Measurements from ENCODE around the gene ZC3H12C. TPM values are rescaled to one million over a fixed set of nuclear protein-coding genes. Genes with fewer than 3 reads are reported as not detected.

ZC3H12C gene
- total RNA-seq, 2 experiments from 2014 or later = 3.8 to 4.1 TPM

DNA sequence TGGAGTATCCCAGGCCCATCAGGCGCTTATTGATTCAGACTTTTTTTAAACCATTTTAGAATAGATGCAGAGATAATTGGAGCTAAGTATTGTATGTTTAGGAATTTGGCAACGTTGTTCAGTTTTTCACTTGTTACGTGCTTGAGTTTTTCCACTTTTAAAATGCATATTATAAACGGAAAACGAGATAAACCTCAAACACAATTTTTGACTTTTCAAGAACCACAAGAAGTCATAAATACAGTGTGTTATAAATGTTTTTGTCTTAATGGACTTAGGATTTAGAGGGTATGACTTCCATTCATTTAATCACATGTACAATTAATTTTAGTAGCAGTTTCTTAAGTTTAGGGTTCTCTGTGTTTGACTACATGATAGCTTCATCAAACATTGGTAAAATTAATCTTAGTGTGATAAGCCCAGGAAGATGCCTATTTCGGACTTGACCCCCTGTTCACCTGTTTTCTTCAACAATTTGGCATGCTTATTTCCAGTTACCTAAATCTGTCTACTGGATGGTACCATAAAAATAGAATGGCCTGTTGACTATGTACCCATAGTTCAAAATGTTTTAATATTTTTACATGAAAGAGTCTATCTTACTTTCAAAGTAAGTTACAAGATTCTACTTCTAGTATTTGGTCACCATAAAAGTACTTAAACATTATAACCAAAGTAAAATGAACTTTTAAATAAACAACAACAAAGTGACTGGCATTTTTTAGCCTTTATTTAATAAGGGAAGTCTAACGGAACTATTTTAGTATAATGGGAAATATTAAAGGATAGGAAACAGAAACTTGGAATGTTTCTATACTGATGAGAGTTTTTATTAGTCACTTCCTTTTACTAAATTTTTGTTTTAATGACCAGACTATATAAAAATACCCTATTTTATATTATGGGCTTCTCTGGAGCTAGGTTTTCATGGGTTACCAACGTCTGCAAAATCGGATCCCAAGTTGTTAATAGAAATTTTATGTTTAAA, 1.4 kb downstream of the ZC3H12C start:
- Mint-ChIP-seq H3K27me3 (peaks cover 42% of the 10 kb centered on the region), H3K4me3 (peak overlapping the region; percentile 71), H3K27ac (no peak overlapping the region), H3K4me1 (peaks cover 17% of the 10 kb centered on the region), H3K36me3 (ENCODE audit: low read depth) (peaks cover 3% of the 10 kb centered on the region), H3K9me3 (no peaks in the 10 kb centered on the region)
- POLR2A ChIA-PET = no interaction called here
- no peak for DNase-seq
- CTCF ChIA-PET = interaction anchor here (0.7 to 2.5 kb wide), 2 partner anchors 17 to 335 kb away, joined by 3 to 8 read pairs; no protein-coding TSS in a partner anchor

GRCh38 chr11:110095554-110095953, 2.4 kb downstream of the ZC3H12C start:
- Mint-ChIP-seq H3K4me1 (peaks cover 17% of the 10 kb centered on the region), H3K9me3 (no peaks in the 10 kb centered on the region), H3K27ac (no peak overlapping the region), H3K27me3 (peaks cover 42% of the 10 kb centered on the region), H3K4me3 (no peak overlapping the region), H3K36me3 (ENCODE audit: low read depth) (peaks cover 3% of the 10 kb centered on the region)
- CTCF ChIA-PET = no interaction called here
- POLR2A ChIA-PET = no interaction called here
- DNase-seq = no peak

- DNase-seq = no peak
- CTCF ChIA-PET = no interaction called here
- Mint-ChIP-seq H3K27ac (no peak overlapping the region), H3K36me3 (ENCODE audit: low read depth) (peaks cover 3% of the 10 kb centered on the region), H3K4me3 (no peak overlapping the region), H3K27me3 (peaks cover 39% of the 10 kb centered on the region), H3K4me1 (peaks cover 17% of the 10 kb centered on the region), H3K9me3 (no peaks in the 10 kb centered on the region)
- POLR2A ChIA-PET = no interaction called here
Measured at GRCh38 chr11:110096496-110096895, 3.3 kb downstream of the ZC3H12C start.

GRCh38 chr11:110097459-110098012, 4.3 kb downstream of the ZC3H12C start:
- Mint-ChIP-seq H3K4me1 (peaks cover 12% of the 10 kb centered on the region), H3K27ac (no peak overlapping the region), H3K36me3 (ENCODE audit: low read depth) (peaks cover 3% of the 10 kb centered on the region), H3K9me3 (no peaks in the 10 kb centered on the region), H3K27me3 (peaks cover 34% of the 10 kb centered on the region), H3K4me3 (no peak overlapping the region)
- ChIA-PET POLR2A (interaction anchor here (0.6 kb wide), 1 partner anchor 60 kb away, joined by 3 read pairs; no protein-coding TSS in a partner anchor), CTCF (interaction anchor here (0.6 kb wide), 1 partner anchor 1130 kb away, joined by 3 read pairs; no protein-coding TSS in a partner anchor)
- DNase-seq = no peak

DNA sequence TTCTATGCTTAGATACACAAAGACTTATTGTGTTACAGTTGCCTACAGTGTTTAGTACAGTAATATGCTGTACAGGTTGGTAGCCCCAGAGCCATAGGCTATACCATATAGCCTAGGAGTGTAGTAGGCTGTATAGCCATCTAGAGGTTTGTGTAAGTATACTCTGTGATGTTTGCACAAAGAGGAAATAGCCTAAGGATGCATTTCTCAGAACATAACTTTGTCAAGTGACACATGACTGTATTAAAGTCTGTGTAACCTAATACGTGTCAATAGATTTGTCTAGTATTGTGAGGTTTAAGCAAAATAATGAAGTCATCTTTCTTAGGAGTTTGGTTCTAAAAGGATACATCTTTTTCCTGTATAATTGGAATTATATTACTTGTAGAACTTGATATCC, 5.5 kb downstream of the ZC3H12C start:
- H3K9me3 Mint-ChIP-seq = no peaks in the 10 kb centered on the region
- ChIA-PET POLR2A (no interaction called here), CTCF (no interaction called here)
- no peak for DNase-seq
- no peak overlapping the region for H3K27ac Mint-ChIP-seq
- H3K36me3 Mint-ChIP-seq (ENCODE audit: low read depth) = peaks cover 2% of the 10 kb centered on the region
- H3K4me3 Mint-ChIP-seq = no peak overlapping the region
- H3K27me3 Mint-ChIP-seq = peaks cover 35% of the 10 kb centered on the region
- H3K4me1 Mint-ChIP-seq = peaks cover 10% of the 10 kb centered on the region

GRCh38 chr11:110100476-110101240, 7.5 kb downstream of the ZC3H12C start:
- H3K36me3 Mint-ChIP-seq (ENCODE audit: low read depth) = no peaks in the 10 kb centered on the region
- peaks cover 22% of the 10 kb centered on the region for H3K27me3 Mint-ChIP-seq
- no peak for DNase-seq
- H3K27ac Mint-ChIP-seq = no peak overlapping the region
- H3K4me3 Mint-ChIP-seq = no peak overlapping the region
- H3K9me3 Mint-ChIP-seq = no peaks in the 10 kb centered on the region
- ChIA-PET POLR2A (no interaction called here), CTCF (interaction anchor here (1.6 kb wide), 1 partner anchor 154 kb away, joined by 3 read pairs; no protein-coding TSS in a partner anchor)
- peaks cover 2% of the 10 kb centered on the region for H3K4me1 Mint-ChIP-seq

DNA sequence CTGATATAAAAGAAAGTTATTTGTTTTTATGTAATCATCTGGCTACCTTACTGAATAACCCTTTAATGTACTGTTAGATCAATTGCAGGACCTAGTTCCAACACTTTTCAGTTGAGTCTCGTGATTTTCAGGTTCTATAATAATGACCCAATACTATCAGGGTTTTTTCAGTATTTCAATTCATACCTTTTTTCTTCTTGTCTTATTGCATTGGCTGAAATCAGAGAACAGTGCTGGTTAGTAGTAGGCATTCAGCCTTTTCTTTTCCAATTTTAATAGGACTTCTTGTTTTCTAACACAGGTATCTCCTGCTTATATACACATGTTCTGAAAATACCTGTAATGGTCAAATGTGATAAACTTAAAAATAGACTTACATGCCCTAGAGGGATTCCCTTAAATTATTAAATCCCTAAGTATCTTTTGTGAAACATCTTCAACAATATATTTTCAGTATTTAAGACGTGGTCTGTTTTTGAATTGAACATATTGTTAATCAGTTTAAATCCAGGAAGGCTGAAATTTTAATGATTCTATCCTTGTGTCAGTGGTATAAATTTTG, 13.6 kb downstream of the ZC3H12C start:
- H3K4me1 Mint-ChIP-seq = no peaks in the 10 kb centered on the region
- no peaks in the 10 kb centered on the region for H3K36me3 Mint-ChIP-seq (ENCODE audit: low read depth)
- CTCF ChIA-PET = no interaction called here
- H3K27me3 Mint-ChIP-seq = peaks cover 9% of the 10 kb centered on the region
- H3K9me3 Mint-ChIP-seq = no peaks in the 10 kb centered on the region
- H3K4me3 Mint-ChIP-seq = no peak overlapping the region
- POLR2A ChIA-PET = no interaction called here
- DNase-seq = no peak
- no peak overlapping the region for H3K27ac Mint-ChIP-seq

- DNase-seq = no peak
- no peak overlapping the region for H3K27ac Mint-ChIP-seq
- CTCF ChIA-PET = no interaction called here
- no peaks in the 10 kb centered on the region for H3K4me1 Mint-ChIP-seq
- peaks cover 10% of the 10 kb centered on the region for H3K27me3 Mint-ChIP-seq
- POLR2A ChIA-PET = no interaction called here
- H3K36me3 Mint-ChIP-seq (ENCODE audit: low read depth) = no peaks in the 10 kb centered on the region
- no peak overlapping the region for H3K4me3 Mint-ChIP-seq
- no peaks in the 10 kb centered on the region for H3K9me3 Mint-ChIP-seq
Measured at GRCh38 chr11:110110854-110111253, 17.7 kb downstream of the ZC3H12C start.

GRCh38 chr11:110112457-110112856, 19.3 kb downstream of the ZC3H12C start:
- no peak overlapping the region for H3K27ac Mint-ChIP-seq
- no peak for DNase-seq
- POLR2A ChIA-PET = no interaction called here
- CTCF ChIA-PET = no interaction called here
- no peaks in the 10 kb centered on the region for H3K4me1 Mint-ChIP-seq
- no peaks in the 10 kb centered on the region for H3K9me3 Mint-ChIP-seq
- H3K36me3 Mint-ChIP-seq (ENCODE audit: low read depth) = no peaks in the 10 kb centered on the region
- no peak overlapping the region for H3K4me3 Mint-ChIP-seq
- H3K27me3 Mint-ChIP-seq = peaks cover 10% of the 10 kb centered on the region

GRCh38 chr11:110113505-110113904, 20.3 kb downstream of the ZC3H12C start:
- no peaks in the 10 kb centered on the region for H3K36me3 Mint-ChIP-seq (ENCODE audit: low read depth)
- H3K27ac Mint-ChIP-seq = no peak overlapping the region
- no peak overlapping the region for H3K4me3 Mint-ChIP-seq
- DNase-seq = no peak
- ChIA-PET POLR2A (no interaction called here), CTCF (no interaction called here)
- peaks cover 10% of the 10 kb centered on the region for H3K27me3 Mint-ChIP-seq
- no peaks in the 10 kb centered on the region for H3K9me3 Mint-ChIP-seq
- H3K4me1 Mint-ChIP-seq = no peaks in the 10 kb centered on the region

DNA sequence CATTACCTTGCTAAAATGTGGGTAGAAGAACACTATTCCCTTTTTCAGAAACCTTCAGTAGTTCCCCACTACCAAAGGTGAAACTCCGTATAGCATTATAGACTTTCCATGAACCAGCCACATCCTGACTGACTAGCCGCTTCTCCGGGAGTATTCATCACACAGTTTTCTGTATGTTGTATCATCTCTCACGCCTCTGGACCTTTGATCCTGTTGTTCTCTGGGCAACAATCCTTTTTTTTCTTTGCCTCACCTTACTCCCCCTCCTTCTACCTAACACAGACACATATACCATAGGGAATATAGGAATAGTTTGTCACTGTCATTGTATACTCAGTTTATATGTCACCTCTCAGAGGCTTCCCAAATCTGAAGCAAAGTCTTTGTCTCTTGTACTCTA, 20.8 kb downstream of the ZC3H12C start:
- H3K36me3 Mint-ChIP-seq (ENCODE audit: low read depth) = no peaks in the 10 kb centered on the region
- no peaks in the 10 kb centered on the region for H3K4me1 Mint-ChIP-seq
- ChIA-PET POLR2A (no interaction called here), CTCF (no interaction called here)
- no peak for DNase-seq
- no peak overlapping the region for H3K27ac Mint-ChIP-seq
- no peak overlapping the region for H3K4me3 Mint-ChIP-seq
- peaks cover 10% of the 10 kb centered on the region for H3K27me3 Mint-ChIP-seq
- H3K9me3 Mint-ChIP-seq = no peaks in the 10 kb centered on the region

- no peaks in the 10 kb centered on the region for H3K9me3 Mint-ChIP-seq
- peaks cover 11% of the 10 kb centered on the region for H3K27me3 Mint-ChIP-seq
- no peaks in the 10 kb centered on the region for H3K36me3 Mint-ChIP-seq (ENCODE audit: low read depth)
- CTCF ChIA-PET = no interaction called here
- no peak overlapping the region for H3K4me3 Mint-ChIP-seq
- DNase-seq = no peak
- POLR2A ChIA-PET = no interaction called here
- H3K27ac Mint-ChIP-seq = no peak overlapping the region
- H3K4me1 Mint-ChIP-seq = no peaks in the 10 kb centered on the region
Measured at GRCh38 chr11:110119317-110119716, 26.1 kb downstream of the ZC3H12C start.

- ChIA-PET POLR2A (interaction anchor here (1.0 kb wide), 1 partner anchor 9 kb away, joined by 3 read pairs; no protein-coding TSS in a partner anchor), CTCF (no interaction called here)
- Mint-ChIP-seq H3K27ac (no peak overlapping the region), H3K9me3 (no peaks in the 10 kb centered on the region), H3K4me3 (no peak overlapping the region), H3K27me3 (peaks cover 17% of the 10 kb centered on the region), H3K36me3 (ENCODE audit: low read depth) (no peaks in the 10 kb centered on the region), H3K4me1 (no peaks in the 10 kb centered on the region)
- no peak for DNase-seq
Measured at GRCh38 chr11:110121204-110121603, 28.0 kb downstream of the ZC3H12C start.
